SH-SY5Y (cell line): Measurements from ENCODE around the gene ERGIC2.

Source experiments
- GATA2 ChIP-seq: IDR thresholded peaks from 2 replicates; pipeline ENCODE4 v1.6.1; 2011; ENCODE audit warnings: mild to moderate bottlenecking, low read depth, low read length
- GATA3 ChIP-seq: IDR thresholded peaks from 2 replicates; pipeline ENCODE4 v1.6.1; 2011; ENCODE audit warnings: low read depth, mild to moderate bottlenecking, low read length, moderate library complexity

ERGIC2 gene

GRCh38 chr12:29389295-29389919, 8.4 kb upstream of the ERGIC2 start:
- no peak for TF ChIP-seq GATA2
- TF ChIP-seq GATA3 = no peak

- TF ChIP-seq GATA3 (no peak), GATA2 (no peak)
Measured at GRCh38 chr12:29382251-29382650, 1.3 kb upstream of the ERGIC2 start.

- no peak for TF ChIP-seq GATA2
- TF ChIP-seq GATA3 = no peak
Measured at GRCh38 chr12:29376118-29376517, 4.9 kb downstream of the ERGIC2 start.

GRCh38 chr12:29374913-29375312, 6.1 kb downstream of the ERGIC2 start:
- TF ChIP-seq GATA3 = no peak

- TF ChIP-seq GATA3 (no peak), GATA2 (no peak)
Measured at GRCh38 chr12:29374012-29374411, 7.0 kb downstream of the ERGIC2 start.

GRCh38 chr12:29365091-29365490, 15.9 kb downstream of the ERGIC2 start:
- no peak for TF ChIP-seq GATA3
- no peak for TF ChIP-seq GATA2

- TF ChIP-seq GATA3 (no peak), GATA2 (no peak)
Measured at GRCh38 chr12:29354954-29355353, 26.0 kb downstream of the ERGIC2 start.

- TF ChIP-seq GATA3 (no peak), GATA2 (no peak)
Measured at GRCh38 chr12:29350080-29350479, 30.9 kb downstream of the ERGIC2 start.

- TF ChIP-seq GATA2 (no peak), GATA3 (no peak)
Measured at GRCh38 chr12:29346769-29347421, 34.1 kb downstream of the ERGIC2 start.

GRCh38 chr12:29343022-29343799, 37.8 kb downstream of the ERGIC2 start:
- TF ChIP-seq GATA2 (no peak), GATA3 (no peak)

- no peak for TF ChIP-seq GATA2
- TF ChIP-seq GATA3 = no peak
Measured at GRCh38 chr12:29337325-29337724, 43.6 kb downstream of the ERGIC2 start.

- TF ChIP-seq GATA2 (no peak), GATA3 (no peak)
Measured at GRCh38 chr12:29334937-29335336, 46.0 kb downstream of the ERGIC2 start.

- TF ChIP-seq GATA3 (no peak), GATA2 (no peak)
Measured at GRCh38 chr12:29333178-29333577, 47.8 kb downstream of the ERGIC2 start.

- TF ChIP-seq GATA2 (no peak), GATA3 (no peak)
Measured at GRCh38 chr12:29329411-29329810, 51.6 kb downstream of the ERGIC2 start.

- TF ChIP-seq GATA3 (no peak), GATA2 (no peak)
Measured at GRCh38 chr12:29322157-29322556, 58.8 kb downstream of the ERGIC2 start.
